Mesodermal cell (in vitro differentiated cells): ENCODE data around the gene DNAAF1. TPM values are rescaled to one million over a fixed set of nuclear protein-coding genes. Genes with fewer than 3 reads are reported as not detected.
A peak's percentile ranks its signal among the peaks of the same experiment; 100 is the strongest.

Source experiments
- H3K27ac ChIP-seq: 2 replicates; pipeline ENCODE4 v1.7.0; 2013; ENCODE audit warnings: mild to moderate bottlenecking, low read depth, low read length, moderate library complexity; ENCODE audit not compliant: severe bottlenecking
- H3K36me3 ChIP-seq: 2 replicates; pipeline ENCODE4 v1.7.1; 2013; ENCODE audit warnings: mild to moderate bottlenecking, low read length, moderate library complexity; ENCODE audit not compliant: control insufficient read depth, insufficient read depth
- H3K4me1 ChIP-seq: one replicate; pipeline ENCODE4 v1.7.1; 2013; ENCODE audit warnings: mild to moderate bottlenecking, low read length; ENCODE audit not compliant: insufficient read depth, control insufficient read depth, poor library complexity, severe bottlenecking
- H3K4me3 ChIP-seq: 2 replicates; pipeline ENCODE4 v1.7.0; 2013; ENCODE audit warnings: low read length, control low read depth, mild to moderate bottlenecking; ENCODE audit not compliant: insufficient read depth, poor library complexity, severe bottlenecking; ENCODE audit errors: extremely low read depth
- H3K9me3 ChIP-seq: 2 replicates; pipeline ENCODE4 v1.7.1; 2013; ENCODE audit warnings: mild to moderate bottlenecking, low read length, moderate library complexity; ENCODE audit not compliant: control insufficient read depth
- WGBS, 2 experiments: methylation state at CpG; one replicate each; pipeline ENCODE4 v1.1.5; 2013; ENCODE audit warnings: missing lambda C conversion rate in 2 of 2; ENCODE audit not compliant: insufficient coverage in 2 of 2; 5-methylcytosine and 5-hydroxymethylcytosine counted together
- polyA plus RNA-seq, 2 experiments: library from polyadenylated mRNA; stranded (reverse); fragments of 50-300 nt; gene quantifications; one replicate each; pipeline ENCODE4 v1.2.3, GENCODE V29; 2013

The DNAAF1 gene
- not detected for polyA plus RNA-seq (2013, experiment 1 of 2)
- polyA plus RNA-seq (2013, experiment 2 of 2): not detected

DNA sequence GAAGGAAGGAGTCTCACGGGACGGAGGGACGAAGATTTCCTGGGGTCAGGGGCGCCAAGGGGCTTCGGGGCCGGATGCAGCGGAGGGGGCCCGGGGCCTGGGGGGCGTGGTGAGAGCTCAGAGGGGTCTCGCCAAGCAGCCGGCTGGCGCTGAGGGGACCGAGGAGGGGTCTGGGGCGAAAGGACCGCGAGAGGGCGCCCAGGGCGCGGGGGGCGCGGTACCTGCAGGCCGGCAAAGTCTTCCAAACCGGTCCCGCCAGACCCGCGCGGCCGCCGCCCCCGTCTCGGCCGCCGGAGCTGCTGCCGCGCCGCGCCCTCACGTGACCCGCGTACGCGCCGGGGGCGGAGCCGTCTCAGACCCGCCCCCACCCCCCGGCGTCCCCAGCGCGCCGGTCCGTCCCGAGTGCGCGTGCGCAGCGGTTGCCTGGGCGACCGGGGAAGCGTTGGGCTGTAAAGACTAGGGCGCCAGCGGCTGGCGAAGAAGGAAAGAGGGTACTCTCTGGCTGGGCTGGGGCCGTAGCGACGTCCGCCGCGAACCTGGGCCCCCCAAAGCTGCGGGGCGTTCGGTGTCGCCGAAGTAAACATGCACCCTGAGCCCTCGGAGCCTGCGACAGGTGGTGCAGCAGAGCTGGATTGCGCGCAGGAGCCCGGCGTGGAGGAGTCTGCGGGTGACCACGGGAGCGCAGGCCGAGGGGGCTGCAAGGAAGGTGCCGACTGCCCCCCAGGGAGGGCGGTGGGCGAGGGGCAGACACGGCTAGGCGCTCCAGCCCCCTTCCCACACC is at the start of gene DNAAF1, which contains the start of gene HSDL1:
DNAAF1 (plus strand) TSS at position 450 of the 781 bp plus-strand sequence; CDS start at position 583, 133 bp downstream.
HSDL1 (minus strand) TSS at position 319 of the 781 bp plus-strand sequence. CDS start 13,856 bp downstream, outside the sequence.
- peak within 1 kb of the TSS; percentile 80 for H3K27ac ChIP-seq
- no peaks in the 10 kb centered on the region for H3K9me3 ChIP-seq
- H3K36me3 ChIP-seq: peaks cover 7% of the 10 kb centered on the region
- peak within 1 kb of the TSS; percentile 98 for H3K4me3 ChIP-seq
- no peaks in the 10 kb centered on the region for H3K4me1 ChIP-seq
- 0% methylated on average over 27 to 42 of the region's 89 CpGs for WGBS, 2 experiments

GRCh38 chr16:84095466-84095865 is 49.6 kb upstream of the DNAAF1 start:
- Histone ChIP-seq H3K27ac (no peak overlapping the region), H3K36me3 (peaks cover 86% of the 10 kb centered on the region), H3K4me1 (no peaks in the 10 kb centered on the region), H3K4me3 (no peak overlapping the region), H3K9me3 (no peaks in the 10 kb centered on the region)
- 94 to 98% methylated on average over 8 to 14 of the region's 14 CpGs for WGBS, 2 experiments

DNA sequence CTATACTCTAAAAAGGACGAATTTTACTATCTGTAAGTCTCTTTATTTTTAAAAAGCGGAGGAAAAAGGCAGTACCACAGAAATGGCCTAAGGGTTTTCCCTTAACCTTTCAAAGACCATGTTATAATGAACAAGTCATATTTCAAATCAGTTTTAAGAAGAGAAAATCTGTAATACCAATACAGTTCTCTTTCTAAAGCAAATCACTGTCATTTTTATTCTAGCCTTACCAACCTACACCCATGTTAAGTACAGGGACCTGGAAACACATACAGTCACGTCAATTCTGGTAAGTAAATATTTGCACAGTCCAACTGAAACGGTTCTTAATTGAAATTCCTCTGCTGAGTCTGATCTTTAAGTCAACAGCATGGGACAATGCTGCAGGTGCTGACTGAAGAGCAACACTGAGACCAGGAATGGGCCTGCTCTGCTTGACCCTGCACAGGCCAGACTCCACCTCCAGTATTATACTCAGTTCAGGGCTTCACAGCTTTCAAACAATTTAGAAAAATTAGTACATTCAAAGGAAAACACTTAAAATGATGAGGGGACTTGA is 48.6 kb upstream of the DNAAF1 start:
- H3K4me1 ChIP-seq: no peaks in the 10 kb centered on the region
- WGBS, 2 experiments: 89 to 92% methylated on average over 1 to 2 of the region's 4 CpGs
- peaks cover 82% of the 10 kb centered on the region for H3K36me3 ChIP-seq
- H3K9me3 ChIP-seq: no peaks in the 10 kb centered on the region
- H3K27ac ChIP-seq: no peak overlapping the region
- no peak overlapping the region for H3K4me3 ChIP-seq

GRCh38 chr16:84098939-84099338 is 46.2 kb upstream of the DNAAF1 start:
- Histone ChIP-seq H3K4me3 (no peak overlapping the region), H3K27ac (no peak overlapping the region), H3K4me1 (peaks cover 2% of the 10 kb centered on the region), H3K36me3 (peaks cover 69% of the 10 kb centered on the region), H3K9me3 (no peaks in the 10 kb centered on the region)
- 90 to 94% methylated on average over 3 to 6 of the region's 7 CpGs for WGBS, 2 experiments

DNA sequence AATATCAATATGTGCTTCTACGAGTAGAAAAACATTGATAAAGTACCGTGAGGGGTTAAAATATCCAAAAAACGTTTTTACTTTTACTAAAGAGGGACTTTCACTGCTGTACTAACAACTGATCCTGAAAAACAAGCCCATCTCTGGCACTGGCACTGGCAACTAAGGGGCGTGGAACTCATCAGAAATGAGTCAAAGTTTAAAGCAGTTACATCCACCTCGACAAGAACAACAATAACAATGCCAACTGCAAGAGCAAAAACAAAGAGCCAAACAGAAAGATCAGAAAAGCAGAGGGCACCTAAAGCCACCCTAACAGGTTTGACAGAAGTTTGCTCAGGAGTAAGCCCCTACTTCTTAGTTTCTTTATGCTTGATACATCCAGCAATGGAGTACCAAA is 41.4 kb upstream of the DNAAF1 start:
- peaks cover 2% of the 10 kb centered on the region for H3K4me1 ChIP-seq
- 95 to 100% methylated on average over 1 to 5 of the region's 5 CpGs for WGBS, 2 experiments
- no peak overlapping the region for H3K4me3 ChIP-seq
- peaks cover 31% of the 10 kb centered on the region for H3K36me3 ChIP-seq
- no peak overlapping the region for H3K27ac ChIP-seq
- no peaks in the 10 kb centered on the region for H3K9me3 ChIP-seq

DNA sequence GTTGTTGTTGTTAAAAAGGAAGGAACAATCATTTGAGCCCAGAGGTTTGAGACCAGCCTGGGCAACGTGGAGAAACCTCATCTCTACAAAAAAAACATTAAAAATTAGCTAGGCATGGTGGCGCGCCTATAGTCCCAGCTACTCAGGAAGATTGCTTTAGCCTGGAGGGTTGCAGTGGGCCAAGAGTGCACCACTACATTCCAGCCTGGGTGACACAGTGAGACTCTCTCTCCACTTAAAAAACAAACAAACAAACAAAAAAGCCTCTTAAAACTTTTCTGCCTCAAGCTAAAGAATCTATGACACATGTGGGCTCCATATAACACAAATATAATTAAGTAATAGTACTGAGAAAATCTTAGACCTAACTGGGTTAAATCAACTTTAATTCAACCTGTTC is 40.9 kb upstream of the DNAAF1 start:
- 100% methylated on average over 2 of the region's 3 CpGs for WGBS, 2 experiments
- peaks cover 2% of the 10 kb centered on the region for H3K4me1 ChIP-seq
- no peak overlapping the region for H3K27ac ChIP-seq
- no peaks in the 10 kb centered on the region for H3K9me3 ChIP-seq
- no peak overlapping the region for H3K4me3 ChIP-seq
- peaks cover 31% of the 10 kb centered on the region for H3K36me3 ChIP-seq

GRCh38 chr16:84105301-84105815 is 39.8 kb upstream of the DNAAF1 start:
- 90 to 91% methylated on average over 7 to 8 of the region's 12 CpGs for WGBS, 2 experiments
- peaks cover 32% of the 10 kb centered on the region for H3K36me3 ChIP-seq
- no peak overlapping the region for H3K27ac ChIP-seq
- H3K4me3 ChIP-seq: no peak overlapping the region
- peaks cover 2% of the 10 kb centered on the region for H3K4me1 ChIP-seq
- no peaks in the 10 kb centered on the region for H3K9me3 ChIP-seq

- Histone ChIP-seq H3K4me3 (no peak overlapping the region), H3K9me3 (no peaks in the 10 kb centered on the region), H3K4me1 (peaks cover 2% of the 10 kb centered on the region), H3K27ac (no peak overlapping the region), H3K36me3 (peaks cover 28% of the 10 kb centered on the region)
- WGBS, 2 experiments: 91% methylated on average over 10 to 11 of the region's 13 CpGs
Observed at GRCh38 chr16:84105948-84106740, 39.0 kb upstream of the DNAAF1 start.

DNA sequence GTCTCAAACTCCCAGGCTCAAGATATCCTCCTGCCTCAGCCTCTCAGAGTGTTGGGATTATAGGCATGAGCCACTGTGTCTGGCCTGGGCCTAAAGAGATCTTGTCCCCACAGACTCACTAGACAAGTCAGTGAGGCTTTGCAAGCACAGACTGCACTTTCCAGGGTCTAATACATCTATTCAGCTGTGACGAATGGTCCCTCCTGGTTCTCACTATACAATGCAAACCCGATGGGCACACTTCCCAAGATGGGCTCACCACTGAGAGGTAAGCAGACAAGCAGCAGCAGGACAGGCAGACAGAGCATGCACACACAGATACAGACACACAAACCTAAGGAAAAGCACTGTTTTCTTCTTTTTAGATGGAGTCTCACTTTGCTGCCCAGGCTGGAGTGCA is 37.2 kb upstream of the DNAAF1 start:
- H3K9me3 ChIP-seq: no peaks in the 10 kb centered on the region
- 94 to 100% methylated on average over 2 of the region's 2 CpGs for WGBS, 2 experiments
- peaks cover 18% of the 10 kb centered on the region for H3K36me3 ChIP-seq
- H3K4me3 ChIP-seq: no peak overlapping the region
- H3K27ac ChIP-seq: no peak overlapping the region
- H3K4me1 ChIP-seq: peaks cover 2% of the 10 kb centered on the region

DNA sequence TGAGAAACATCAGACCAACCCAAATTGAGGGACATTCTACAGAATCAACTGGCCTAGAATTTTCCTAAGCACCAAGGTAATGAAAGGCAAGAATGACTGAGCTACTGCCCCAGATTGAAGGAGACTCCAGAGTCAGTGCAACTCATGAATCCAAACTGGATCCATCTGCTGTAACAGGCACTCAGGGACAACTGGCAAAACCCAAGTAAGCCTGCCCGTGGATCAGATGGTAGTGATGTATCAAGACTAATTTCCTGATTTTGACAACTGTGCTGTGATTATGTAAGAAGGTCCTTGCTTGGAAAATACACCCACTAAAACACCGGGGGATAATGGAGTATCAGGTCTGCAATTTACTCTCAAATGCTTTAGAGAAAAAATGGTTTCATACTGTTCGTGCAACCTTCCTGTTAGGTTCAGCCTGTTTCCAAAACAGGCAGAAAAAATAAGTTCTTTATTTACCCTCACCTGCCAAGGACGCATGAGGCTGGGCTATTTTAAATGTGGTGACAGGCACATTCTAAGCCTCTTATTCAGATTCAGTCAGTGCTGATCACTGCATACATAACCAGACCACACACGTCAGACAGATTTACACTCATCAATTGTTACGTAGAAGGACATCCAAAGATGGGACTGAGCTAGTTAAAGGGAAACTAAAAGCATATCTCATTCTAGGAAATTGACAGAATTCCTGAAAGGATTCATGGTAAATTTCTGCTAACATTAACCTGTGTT is 35.3 kb upstream of the DNAAF1 start:
- Histone ChIP-seq H3K4me1 (no peaks in the 10 kb centered on the region), H3K9me3 (no peaks in the 10 kb centered on the region), H3K36me3 (peaks cover 13% of the 10 kb centered on the region), H3K27ac (no peak overlapping the region), H3K4me3 (no peak overlapping the region)
- 100% methylated on average over 1 to 4 of the region's 6 CpGs for WGBS, 2 experiments
